WERI-Rb-1 (cell line): ENCODE measurements around the gene CDKN1B.

Experiments used
- DNase-seq: peaks from one replicate; pipeline ENCODE4 v3.0.0-alpha.2; 2020
- H3K27ac ChIP-seq: fragments of 250-450 bp; sonication (Bioruptor Pico); 2 replicates; pipeline ENCODE4 v1.5.1; 2020; ENCODE audit warnings: mild to moderate bottlenecking, moderate library complexity
- H3K27me3 ChIP-seq: fragments of 250-450 bp; sonication (Bioruptor Pico); 2 replicates; pipeline ENCODE4 v1.5.1; 2021; ENCODE audit warnings: mild to moderate bottlenecking, low read depth, moderate library complexity; ENCODE audit not compliant: insufficient read depth, severe bottlenecking
- H3K36me3 ChIP-seq: fragments of 250-450 bp; sonication (Bioruptor Pico); 2 replicates; pipeline ENCODE4 v1.5.1; 2020; ENCODE audit warnings: mild to moderate bottlenecking, moderate library complexity
- H3K4me3 ChIP-seq: 2 replicates; pipeline ENCODE4 v1.5.1; 2011; ENCODE audit warnings: low read depth, mild to moderate bottlenecking, control low read depth, low read length
- H3K9me3 ChIP-seq: fragments of 250-450 bp; sonication (Bioruptor Pico); 2 replicates; pipeline ENCODE4 v1.5.1; 2021; ENCODE audit warnings: mild to moderate bottlenecking, moderate library complexity; ENCODE audit not compliant: severe bottlenecking
- TF ChIP-seq, protein P1 (sequence below): IDR thresholded peaks from 2 replicates; pipeline ENCODE4 v1.5.1; 2011; ENCODE audit warnings: low read depth, mild to moderate bottlenecking, control low read depth, inconsistent platforms, low read length

The CDKN1B gene

DNA sequence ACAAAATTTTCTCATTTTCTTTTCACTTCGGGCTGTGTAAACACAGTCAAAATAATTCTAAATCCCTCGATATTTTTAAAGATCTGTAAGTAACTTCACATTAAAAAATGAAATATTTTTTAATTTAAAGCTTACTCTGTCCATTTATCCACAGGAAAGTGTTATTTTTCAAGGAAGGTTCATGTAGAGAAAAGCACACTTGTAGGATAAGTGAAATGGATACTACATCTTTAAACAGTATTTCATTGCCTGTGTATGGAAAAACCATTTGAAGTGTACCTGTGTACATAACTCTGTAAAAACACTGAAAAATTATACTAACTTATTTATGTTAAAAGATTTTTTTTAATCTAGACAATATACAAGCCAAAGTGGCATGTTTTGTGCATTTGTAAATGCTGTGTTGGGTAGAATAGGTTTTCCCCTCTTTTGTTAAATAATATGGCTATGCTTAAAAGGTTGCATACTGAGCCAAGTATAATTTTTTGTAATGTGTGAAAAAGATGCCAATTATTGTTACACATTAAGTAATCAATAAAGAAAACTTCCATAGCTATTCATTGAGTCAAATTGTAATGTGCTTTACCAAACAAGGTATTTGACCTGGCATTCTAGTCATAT is 4.8 kb downstream of the CDKN1B start:
- H3K4me3 ChIP-seq: peak overlapping the region; percentile 96
- TF ChIP-seq, protein P1, sequence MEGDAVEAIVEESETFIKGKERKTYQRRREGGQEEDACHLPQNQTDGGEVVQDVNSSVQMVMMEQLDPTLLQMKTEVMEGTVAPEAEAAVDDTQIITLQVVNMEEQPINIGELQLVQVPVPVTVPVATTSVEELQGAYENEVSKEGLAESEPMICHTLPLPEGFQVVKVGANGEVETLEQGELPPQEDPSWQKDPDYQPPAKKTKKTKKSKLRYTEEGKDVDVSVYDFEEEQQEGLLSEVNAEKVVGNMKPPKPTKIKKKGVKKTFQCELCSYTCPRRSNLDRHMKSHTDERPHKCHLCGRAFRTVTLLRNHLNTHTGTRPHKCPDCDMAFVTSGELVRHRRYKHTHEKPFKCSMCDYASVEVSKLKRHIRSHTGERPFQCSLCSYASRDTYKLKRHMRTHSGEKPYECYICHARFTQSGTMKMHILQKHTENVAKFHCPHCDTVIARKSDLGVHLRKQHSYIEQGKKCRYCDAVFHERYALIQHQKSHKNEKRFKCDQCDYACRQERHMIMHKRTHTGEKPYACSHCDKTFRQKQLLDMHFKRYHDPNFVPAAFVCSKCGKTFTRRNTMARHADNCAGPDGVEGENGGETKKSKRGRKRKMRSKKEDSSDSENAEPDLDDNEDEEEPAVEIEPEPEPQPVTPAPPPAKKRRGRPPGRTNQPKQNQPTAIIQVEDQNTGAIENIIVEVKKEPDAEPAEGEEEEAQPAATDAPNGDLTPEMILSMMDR: no peak
- no peaks in the 10 kb centered on the region for H3K27me3 ChIP-seq
- DNase-seq: no peak
- H3K9me3 ChIP-seq: no peaks in the 10 kb centered on the region
- peaks cover 52% of the 10 kb centered on the region for H3K36me3 ChIP-seq
- H3K27ac ChIP-seq: peak overlapping the region; percentile 100

DNA sequence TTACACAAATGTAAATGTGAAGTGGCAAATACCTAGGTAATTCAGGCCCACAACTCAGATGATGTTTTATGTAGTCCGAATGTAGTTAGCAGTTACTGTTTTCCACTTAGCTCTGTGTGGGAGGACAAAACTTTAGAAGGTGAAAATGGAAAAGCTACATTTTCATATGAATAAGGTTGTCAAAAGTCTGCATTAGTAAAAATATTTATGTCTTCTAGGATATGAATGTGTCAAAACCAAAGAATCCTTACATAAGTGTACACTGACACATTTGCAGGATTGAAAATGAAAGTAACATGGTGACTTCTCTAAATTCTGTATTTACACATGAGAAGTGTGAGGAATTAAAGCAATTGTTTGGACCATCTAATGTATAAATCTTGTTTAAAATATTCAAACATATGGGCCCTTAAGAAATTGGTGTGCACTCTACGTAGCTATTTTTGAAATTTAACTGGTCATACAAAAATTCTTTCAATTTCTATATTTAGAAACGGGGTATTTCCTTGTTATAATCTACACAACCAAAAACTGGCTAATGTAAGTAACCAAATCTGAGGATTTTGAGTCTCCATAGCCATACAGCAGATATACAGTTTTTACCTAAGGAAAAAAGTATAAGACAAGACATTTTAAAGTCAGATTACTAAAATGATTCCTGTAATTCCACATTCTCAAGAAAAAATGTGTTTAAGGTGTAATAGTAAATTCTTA is 5.4 kb downstream of the CDKN1B start:
- H3K36me3 ChIP-seq: peaks cover 52% of the 10 kb centered on the region

DNA sequence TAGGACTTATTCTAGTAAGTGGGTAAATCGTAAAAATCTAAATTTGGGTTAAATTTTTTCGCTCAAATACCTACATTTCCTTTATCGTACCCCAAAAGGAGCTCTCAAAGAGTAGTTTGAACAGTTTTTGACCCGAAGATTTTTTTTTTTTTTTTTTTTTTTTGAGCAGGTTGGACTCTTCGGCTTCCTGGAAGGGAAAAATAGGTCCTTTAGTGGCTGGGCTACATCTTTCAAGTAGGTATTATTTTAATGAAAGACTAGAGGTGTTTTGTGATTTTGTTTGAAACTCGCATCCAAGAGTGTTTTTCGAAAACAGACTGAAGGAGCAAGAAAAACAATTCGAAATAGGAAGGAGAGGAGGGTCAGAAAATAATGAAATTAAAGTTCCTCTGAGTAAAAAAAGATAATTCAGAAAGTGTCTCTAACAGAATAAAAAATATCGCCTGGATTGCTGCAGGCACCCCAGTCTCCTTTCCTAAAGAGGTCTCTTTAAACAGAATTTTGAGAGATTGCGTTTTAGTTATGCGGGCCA is 6.0 kb downstream of the CDKN1B start:
- DNase-seq: no peak
- Histone ChIP-seq H3K36me3 (peaks cover 53% of the 10 kb centered on the region), H3K9me3 (no peaks in the 10 kb centered on the region), H3K4me3 (peak overlapping the region; percentile 96), H3K27ac (peak overlapping the region; percentile 100), H3K27me3 (no peaks in the 10 kb centered on the region)
- TF ChIP-seq, protein P1: no peak

More for the DNA sequence above, 5.4 kb downstream of the CDKN1B start:
- no peaks in the 10 kb centered on the region for H3K27me3 ChIP-seq
- no peaks in the 10 kb centered on the region for H3K9me3 ChIP-seq
- H3K27ac ChIP-seq: peak overlapping the region; percentile 100
- peak overlapping the region; percentile 96 for H3K4me3 ChIP-seq
- DNase-seq: no peak
- TF ChIP-seq, protein P1: no peak

DNA sequence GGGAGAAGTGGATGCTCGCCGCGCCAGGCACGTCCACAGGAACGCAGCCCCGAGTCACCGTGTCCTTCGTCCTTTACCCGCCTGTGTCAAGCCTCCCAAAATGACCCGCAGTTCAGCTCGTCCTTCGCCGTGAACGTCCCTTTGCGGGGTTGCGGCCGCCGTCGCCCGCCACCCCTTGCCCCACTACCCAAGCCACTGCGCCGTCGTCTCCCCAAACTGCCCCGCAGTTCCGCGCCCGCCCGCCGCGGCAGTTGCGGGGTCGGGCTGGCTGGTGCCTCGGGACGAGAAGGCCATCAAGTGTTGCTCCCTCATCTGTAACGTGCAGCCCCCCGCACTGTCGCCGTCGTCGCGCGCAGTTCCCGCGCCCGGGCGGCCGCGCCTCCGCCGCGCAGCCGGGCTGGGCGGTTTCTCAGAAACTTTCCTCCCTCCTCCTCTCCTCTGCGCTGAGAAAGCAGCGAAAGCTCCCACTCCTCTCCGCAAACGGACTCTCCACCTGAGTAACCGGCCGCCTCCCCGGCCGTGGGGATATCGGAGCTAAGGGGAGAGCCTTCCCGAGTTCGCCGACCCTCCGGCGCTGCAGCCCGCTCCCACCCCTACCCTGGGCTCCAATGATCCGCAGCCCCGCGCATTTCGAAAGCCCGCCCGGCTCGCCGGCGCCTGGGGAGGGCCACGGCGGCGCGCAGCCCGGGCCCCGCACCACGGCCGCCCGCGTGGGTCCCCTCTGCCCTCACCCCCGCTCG is 6.7 kb downstream of the CDKN1B start:
- peaks cover 50% of the 10 kb centered on the region for H3K36me3 ChIP-seq
- H3K27ac ChIP-seq: peak overlapping the region; percentile 100
- no peaks in the 10 kb centered on the region for H3K9me3 ChIP-seq
- TF ChIP-seq, protein P1: no peak
- H3K4me3 ChIP-seq: peak overlapping the region; percentile 96
- no peaks in the 10 kb centered on the region for H3K27me3 ChIP-seq
- DNase-seq: no peak

DNA sequence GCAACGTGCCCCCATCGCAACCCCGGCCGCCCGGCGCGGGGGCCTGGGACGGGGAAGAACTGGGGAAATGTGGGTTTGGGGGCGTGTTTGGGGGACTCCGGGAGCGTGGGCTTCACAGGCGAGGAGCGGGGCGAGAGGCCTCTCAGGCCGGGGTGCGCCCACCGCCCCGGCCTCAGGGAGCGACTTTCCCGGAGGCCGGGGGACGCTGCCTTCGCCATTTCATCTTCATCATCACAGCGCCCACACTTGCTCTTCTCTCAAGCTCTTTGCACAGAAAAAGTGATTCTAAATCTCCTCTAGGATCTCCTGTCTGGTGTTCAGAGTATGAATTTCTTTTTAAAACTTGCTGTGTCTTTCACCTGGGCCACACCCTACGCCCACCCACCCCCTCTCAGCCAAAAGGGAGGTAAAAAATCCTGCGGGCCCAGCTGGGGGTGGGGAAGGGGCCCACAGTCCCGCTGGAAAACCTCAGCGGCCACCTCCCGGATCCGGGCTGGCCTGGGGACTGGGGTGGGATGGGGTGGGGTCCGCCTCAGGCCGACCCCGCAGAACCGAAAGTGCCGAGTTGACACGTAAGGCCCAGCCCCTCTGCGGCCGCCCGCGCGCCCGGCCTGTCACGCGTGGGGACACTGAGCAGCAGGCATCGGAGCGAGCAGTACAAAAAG is 7.4 kb downstream of the CDKN1B start:
- Histone ChIP-seq H3K27me3 (no peaks in the 10 kb centered on the region), H3K9me3 (no peaks in the 10 kb centered on the region), H3K27ac (peak overlapping the region; percentile 100), H3K4me3 (peak overlapping the region; percentile 96), H3K36me3 (peaks cover 43% of the 10 kb centered on the region)
- no peak for DNase-seq
- TF ChIP-seq, protein P1: no peak
